NCI-H460 (cell line): ENCODE data around the gene TLX1. TPM values are rescaled to one million over a fixed set of nuclear protein-coding genes. Genes with fewer than 3 reads are reported as not detected.

Source experiments
- DNase-seq: peaks from one replicate; pipeline ENCODE4 v3.0.0-alpha.2; 2016; ENCODE audit warnings: low read depth; ENCODE audit errors: extremely low read depth
- polyA plus RNA-seq: library from polyadenylated mRNA; depleted of rRNA; stranded (reverse); fragments of >200 nt; gene quantifications from 2 replicates; pipeline ENCODE4 v1.2.3, GENCODE V29; 2014; cell fraction: nucleus; rRNA removed
- total RNA-seq: library from RNA; depleted of rRNA; stranded (reverse); fragments of >200 nt; shearing (Covaris generic); gene quantifications from 2 replicates; pipeline ENCODE4 v1.2.3, GENCODE V29; 2014; rRNA removed

Gene TLX1
- not detected in 2 replicates for total RNA-seq
- not detected in 2 replicates for polyA plus RNA-seq

DNA sequence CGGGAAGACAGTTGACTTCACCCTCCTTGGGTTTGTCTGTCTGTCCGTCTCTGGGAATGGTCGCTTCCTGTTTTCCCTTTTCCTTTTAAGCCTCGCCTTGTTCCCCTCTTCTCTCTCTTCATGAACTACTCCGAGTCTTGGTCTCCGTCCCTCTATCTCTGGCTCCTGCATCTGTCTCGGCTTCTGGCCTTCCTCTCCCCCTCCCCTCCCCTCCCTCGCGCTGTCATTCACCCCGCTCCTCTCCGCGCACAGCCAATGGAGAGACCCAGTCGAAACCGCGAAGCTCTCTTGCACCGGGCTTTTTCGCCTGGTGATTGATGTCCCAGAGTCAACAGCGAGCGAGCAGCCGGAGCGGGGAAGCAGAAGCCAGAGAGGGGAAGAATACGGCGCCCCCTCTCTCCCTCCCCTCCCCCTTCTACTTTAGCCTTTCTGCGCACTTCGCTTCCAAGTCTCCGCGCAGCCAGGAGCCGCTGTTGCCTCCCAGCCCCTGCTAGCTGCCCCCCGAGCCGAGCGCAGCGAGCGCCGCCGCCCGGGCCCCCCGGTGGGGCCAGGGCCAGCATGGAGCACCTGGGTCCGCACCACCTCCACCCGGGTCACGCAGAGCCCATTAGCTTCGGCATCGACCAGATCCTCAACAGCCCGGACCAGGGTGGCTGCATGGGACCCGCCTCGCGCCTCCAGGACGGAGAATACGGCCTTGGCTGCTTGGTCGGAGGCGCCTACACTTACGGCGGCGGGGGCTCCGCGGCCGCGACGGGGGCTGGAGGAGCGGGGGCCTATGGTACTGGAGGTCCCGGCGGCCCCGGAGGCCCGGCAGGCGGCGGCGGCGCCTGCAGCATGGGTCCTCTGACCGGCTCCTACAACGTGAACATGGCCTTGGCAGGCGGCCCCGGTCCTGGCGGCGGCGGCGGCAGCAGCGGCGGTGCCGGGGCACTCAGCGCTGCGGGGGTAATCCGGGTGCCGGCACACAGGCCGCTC lies at the start of gene TLX1:
Gene TLX1, plus strand, starts transcription at position 317 of the 978 bp plus-strand sequence. Its CDS starts 242 bp downstream, at position 559.
- DNase-seq, result no peak

DNA sequence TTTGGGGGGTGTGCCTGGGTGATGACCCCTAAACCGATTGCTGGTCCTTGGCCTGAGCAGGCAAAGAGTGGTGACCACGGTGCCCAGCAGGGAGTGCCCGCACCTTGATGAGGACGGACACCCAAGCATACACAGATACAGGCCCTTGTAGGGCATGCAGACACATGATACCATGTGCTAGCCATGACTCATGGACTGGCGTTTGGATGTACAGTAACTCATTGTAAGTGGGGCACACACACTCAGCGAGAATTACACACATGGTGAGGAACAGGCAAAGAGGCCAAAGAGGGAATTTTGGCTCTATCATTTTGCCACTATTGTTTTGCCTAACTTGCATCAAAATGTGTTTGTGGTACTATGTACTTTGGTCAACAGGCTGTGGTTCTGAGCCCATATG lies 45.3 kb upstream of the TLX1 start:
- no peak for DNase-seq

DNA sequence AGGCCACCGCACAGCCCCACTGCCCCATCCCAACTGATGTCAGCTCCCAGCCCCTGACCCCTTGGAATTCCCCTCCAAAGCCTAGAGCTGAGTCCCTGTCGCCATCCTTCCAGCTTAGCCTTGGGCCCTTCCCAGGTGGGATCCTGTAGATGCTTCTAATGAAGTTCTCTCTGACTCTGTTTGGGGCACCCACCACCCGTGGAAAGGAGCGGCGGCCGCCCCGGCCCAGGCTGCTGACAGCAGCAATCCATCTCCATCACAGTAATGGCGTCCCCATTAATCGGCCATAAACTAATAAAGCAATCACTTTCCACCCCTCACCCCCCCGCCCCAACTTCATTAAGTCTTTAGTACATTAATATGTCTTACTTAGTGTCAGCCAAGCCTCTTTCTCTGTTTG lies 43.7 kb upstream of the TLX1 start:
- DNase-seq, result no peak

DNA sequence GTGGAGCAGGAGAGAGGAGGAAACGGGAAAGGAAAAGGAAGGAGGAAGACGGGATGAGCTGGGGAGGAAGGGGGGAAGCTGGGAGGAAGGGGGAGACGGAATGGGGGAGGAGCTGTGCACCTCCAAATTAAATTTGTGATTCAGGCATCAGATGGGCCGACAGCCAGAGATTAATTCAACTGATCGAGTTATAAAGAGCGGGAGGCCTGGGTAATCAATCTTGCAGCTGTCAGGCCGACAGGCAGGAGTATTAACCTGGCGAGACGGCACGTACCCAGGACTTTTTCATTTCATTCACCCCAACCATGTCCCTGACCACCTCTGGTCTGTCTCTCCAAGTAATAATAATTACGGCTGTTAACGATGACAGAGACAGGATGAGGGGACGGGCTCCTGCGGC lies 43.1 kb upstream of the TLX1 start:
- no peak for DNase-seq

DNA sequence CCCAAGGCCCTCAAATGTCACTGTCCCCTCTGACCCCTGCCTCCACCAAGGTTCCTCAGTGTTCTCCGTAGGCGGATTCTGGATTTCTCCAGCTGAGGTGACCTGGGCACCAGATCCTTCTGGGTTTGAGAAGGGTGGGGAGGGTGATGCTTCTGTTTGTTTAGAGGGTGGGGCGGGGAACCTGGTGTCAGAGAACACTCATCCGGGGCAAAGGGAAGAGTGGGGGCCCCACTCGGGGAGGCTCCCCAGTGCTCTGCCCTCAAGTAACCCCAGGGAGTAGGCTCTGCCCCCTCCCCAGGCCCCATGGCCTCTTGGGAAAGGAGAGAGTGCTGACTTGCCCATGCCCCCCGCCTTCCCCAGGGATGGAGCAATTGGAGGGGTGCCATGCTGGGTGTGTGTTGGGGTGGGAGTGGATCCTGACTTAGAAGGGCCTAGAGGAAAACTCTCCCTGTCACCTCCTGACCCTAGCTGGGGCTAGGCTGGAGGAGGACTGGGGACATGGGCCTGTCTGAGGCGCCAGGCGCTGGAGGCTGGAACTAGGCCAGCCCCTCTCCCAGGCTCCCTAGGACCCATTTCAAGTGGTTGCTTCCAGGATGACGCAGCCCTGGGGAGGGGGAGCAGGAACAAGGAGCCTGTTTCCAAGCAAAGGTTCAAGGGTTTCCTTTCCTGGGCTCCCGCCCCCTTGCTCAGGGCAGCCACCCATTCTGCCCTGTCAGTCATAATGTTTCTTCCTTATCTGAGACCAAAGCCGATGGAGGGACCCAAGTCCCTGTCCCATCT lies 41.4 kb upstream of the TLX1 start:
- DNase-seq, result no peak

DNA sequence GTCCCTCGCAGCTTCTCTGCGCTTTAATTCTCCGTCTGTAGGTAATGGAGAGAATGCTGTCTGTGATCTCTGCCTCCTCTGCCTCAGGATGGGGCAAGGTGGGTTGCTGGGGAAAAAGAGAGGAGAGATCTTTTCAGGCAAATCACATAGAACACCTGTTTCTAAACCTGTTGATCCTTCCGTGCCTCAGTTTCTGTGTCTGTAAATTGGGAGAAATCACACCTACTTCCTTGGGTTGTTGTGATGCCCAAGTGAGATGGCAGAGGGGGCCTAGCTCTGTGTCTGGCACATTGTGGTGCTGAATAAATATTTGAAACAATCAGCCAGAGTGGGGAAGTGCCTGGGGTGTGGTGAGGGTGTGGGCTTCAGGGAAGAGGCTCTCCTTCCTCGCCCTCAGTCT lies 40.5 kb upstream of the TLX1 start:
- DNase-seq, result no peak

DNA sequence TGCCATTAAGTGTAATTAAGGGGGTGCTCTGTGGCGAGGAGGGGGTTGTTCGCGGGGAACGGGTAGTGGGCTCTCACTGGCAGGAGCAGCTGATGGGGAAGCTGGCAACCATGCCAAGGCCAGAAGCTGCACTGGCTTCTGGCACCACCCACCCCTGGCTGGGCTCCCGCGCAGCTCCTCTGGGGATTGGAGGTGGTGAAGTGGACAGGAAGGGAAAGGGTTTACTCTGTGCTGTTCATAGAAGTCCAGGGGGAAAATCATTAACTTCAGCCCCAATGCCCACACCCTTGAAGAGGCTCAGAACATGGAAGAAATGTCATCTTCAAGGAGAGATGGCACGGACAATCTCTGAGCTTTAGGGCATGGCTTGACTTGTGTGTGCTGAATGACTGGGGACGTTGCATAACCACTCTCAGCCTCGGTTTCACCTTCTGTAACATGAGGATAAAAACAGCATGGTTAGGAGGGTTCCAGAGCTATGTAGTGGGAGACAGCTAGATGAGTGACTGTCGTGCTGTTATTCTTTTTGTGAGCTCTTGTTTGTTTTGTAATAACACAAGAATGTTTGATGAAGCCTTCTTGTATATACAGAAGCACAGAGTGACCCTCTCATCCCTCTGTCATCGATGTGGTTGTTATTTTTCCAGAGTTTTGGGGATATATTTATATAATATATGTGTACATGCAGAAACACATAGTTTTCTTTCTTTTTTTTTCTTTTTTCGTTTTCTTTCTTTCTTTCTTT lies 39.4 kb upstream of the TLX1 start:
- DNase-seq, result peak; percentile 7

DNA sequence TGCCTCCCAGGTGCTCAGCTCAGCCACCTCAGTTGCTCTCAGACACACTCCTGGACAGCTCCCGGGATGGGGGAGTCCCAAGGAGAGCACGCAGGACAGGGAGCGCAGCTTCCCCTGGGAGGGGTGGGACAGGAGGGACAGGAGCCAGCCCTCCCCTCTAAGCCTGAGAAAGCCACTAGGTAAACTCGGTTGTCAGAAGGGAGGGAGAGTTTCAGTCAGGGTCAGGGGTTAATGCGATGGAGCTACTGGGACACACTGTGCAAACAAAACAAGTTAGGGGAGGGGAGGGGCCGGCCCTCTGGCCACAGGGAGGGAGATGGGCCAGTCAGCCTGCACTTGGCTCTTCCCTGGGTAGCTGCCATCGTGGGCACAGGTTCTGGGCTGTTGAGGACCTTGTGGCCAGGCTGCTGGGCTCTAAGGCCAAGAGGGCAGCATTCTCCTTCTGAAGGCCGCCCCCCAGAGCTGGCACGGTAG lies 38.2 kb upstream of the TLX1 start:
- no peak for DNase-seq

DNA sequence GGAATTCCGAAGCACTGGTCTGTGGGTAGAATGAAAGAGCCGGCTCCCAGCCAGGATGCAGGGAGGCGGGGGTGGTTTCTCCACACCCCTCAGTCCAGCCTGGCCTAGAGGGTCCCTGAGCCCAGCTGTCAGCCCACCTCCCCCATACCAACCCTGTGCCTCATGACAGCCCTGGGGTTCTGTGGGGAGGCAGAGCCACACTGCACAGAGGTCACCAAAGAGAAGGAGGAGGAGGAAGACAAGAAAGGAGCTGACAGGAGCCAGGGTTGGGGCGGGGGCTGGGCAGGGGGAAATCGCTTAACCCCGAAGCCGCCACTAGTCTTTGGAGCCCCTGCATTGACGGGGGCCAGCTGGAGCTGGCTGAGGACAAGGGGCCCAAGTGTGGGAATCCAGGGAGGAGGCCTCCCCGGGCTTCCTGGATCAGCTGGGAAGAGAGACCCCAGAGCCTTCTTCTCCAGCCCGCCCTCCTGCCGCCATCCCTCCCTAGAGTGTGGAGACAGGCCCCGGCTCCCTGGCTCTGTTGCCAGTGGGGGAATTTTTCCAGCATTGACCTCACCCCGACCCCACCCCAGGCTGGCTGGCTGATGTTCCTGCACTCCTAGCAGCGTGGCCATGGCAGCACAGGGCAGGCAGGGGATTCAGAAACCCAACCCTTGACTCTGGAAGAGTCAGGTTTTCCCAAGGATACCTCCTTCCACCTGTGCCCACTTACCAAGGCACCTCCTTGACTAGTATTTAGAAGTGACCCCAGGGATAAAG lies 36.8 kb upstream of the TLX1 start:
- DNase-seq, result no peak

DNA sequence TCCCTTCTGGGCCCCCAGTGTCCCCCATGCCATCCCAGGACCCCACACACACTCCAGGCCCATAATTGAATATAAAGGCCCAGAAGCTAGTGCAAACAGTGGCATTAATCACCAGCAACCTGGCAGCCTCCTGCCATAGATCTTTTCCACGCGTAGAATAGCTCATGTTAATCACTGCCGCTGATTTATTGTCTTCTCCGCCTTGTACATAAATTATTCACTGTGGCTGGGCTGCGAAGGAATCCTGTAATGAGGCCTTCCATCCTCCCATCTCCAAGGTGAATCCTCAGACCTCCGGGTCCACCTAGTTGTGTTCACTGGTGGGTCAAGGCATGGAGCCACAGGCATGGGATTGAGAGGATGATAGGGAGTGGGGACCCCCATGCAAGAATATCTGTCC lies 36.1 kb upstream of the TLX1 start:
- no peak for DNase-seq

DNA sequence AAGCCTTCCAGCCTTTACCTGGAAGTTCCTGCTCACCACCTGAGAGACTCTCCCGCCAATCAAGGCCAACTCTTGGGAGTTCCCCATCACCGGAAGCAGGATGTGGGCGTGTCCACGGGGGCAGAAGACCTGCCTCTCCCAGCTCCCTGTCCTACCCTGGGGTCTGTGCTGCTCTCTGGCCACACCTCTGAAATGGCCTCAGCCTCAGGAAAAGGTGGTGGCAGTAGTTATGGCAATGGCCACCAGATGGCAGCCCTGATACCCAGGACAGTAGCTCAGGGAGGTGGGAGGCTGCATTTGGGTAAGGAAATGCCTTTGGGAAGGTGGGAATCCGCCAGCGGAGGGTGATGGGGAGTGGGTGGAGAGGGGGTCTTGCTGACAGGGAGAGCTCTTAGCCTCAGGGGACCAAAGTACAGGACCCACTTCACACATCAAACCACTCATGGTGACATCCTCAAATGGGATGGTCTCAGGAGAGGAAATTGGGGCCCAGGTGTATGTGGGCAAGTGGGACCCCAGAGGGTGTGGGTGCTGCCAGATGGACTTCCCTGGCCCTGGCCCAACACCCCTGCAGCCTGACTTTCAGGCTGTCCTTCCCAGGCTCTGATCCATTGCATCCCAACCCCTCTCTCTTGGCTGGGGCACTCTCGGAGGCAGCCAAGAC lies 35.4 kb upstream of the TLX1 start:
- peak; percentile 64 for DNase-seq

DNA sequence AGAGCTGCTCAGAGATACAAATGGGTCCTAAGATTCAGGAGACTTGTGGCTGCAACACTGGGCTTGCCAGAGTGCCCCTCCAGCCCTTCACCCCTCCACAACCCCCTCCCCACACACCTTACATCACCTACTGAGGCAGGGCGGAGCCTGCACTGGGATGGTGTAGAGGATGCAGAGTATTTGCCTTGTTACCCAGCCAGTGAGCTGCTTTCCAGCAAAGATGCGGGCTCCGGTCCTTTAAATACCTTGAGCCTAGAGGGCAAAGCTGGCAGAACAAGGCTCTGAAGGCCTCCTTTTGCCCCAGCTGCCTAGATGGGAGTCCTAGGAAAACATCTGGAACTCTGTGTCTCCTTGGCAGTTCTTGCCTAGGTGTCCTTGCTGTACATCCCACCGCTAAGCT lies 34.7 kb upstream of the TLX1 start:
- DNase-seq, result no peak

DNA sequence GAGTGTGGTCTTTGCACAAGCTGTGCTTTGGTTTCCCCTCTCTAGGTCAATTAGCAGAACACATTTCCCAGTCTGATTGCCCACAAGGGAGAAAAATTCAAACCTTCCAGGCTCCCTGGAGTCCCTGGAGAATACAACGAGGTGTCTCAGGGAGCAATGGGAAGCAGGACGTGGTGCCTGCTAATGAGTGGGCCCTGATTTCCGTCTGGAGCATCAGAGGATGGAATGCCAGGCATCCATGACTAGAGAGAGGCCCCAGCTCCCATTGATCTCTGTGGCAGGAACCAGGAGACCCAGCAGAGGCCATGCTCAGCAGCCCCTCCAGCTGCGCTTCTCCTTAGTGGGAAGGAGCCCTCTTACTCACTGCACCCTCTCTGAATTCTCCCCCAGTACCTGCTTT lies 33.2 kb upstream of the TLX1 start:
- no peak for DNase-seq

DNA sequence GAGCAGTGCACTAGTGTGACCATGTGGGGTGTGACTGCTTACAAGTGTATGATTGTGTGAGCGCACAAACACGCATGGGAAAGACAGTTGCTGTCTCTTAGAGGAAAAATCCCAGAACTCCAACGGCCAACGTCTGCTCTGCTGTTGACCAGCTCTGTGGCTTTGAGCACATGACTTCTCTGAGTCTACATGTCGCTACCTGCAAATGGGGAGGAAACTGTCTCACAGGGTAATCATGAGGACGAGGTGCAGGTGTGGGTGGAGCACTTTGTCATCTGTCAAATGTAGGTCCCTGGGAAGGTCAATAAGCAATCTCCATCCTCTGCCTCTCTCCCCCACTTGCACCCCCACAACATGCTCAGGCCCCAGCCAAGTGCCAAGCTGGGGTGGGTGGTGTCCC lies 31.2 kb upstream of the TLX1 start:
- DNase-seq, result no peak

DNA sequence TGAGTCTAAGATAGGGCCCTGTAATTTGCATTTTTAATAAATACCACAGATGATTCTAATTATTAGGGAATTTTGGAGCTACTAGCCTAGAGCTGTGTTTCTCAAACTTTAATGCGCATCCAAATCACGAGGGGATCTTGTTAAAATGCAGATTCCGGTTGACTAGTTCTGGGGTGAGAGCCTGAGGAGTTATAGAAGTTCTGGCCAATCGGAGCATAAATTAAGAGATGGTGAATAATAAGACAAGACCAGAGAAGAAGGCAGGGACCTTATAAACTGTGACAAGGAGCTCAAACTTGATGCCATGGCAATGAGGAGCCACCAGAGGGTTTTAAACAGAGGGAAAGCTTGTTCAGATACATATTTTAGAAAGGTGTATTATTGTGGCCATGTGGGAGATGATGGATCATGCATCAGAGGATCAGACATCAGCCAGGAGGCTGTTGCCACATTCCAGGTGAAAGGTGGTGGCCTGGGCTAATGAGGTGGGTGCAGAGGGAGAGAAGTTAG lies 29.7 kb upstream of the TLX1 start:
- DNase-seq, result no peak

DNA sequence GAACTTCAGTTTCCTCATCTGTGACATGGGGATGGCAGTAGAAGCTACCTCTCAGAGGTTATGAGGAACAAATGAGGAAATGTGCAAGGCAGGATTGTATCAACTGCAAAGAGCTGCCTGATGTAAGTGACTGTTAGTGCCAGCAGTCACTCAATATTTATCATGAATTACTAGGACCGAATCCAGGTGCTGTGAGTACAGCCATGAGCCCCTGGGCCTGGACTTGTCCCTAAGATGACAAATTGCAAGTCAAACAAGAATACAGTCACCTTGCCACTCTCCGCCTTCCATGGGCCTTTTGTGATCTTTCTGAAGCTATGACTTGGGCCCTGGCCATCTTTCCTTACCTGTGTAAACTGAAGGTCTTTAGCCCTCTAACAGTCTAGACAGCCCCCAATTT lies 27.7 kb upstream of the TLX1 start:
- no peak for DNase-seq

DNA sequence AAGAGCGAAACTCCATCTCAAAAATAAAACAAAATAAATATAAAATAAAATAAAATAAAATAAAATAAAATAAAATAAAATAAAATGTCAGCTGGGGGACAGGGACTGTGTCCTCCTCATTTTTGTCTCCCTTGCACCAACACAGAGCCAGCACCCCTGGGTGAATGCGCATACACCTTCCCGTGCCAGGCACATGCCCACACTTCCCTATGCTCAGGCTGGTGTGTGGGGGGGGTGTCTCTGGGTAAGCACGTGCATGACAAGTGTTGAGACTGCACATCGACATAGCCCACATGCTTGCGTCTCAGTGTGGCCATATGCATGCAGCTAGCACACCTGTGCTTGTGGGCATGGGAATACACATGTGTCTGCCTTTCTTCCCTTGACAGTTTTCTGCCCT lies 24.7 kb upstream of the TLX1 start:
- DNase-seq, result no peak

DNA sequence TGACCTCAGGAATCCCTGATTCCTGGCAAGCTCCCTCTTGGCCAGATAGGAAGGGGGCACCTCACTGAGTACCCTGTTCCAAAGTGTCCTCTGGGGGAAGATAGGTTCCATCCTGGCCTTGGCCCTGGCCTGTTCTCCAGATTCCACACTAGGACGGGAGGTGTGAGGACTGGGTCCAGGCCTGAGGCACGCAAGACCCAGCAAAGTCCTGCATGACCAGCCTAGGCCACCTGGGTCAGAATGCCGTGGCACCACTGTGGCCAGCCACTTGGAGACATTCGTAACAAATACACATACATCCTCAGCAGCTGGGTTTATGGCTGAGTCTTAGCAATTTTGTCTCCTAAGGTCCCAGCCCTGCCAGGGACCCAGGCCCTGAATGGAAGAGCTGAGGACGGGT lies 23.3 kb upstream of the TLX1 start:
- no peak for DNase-seq

DNA sequence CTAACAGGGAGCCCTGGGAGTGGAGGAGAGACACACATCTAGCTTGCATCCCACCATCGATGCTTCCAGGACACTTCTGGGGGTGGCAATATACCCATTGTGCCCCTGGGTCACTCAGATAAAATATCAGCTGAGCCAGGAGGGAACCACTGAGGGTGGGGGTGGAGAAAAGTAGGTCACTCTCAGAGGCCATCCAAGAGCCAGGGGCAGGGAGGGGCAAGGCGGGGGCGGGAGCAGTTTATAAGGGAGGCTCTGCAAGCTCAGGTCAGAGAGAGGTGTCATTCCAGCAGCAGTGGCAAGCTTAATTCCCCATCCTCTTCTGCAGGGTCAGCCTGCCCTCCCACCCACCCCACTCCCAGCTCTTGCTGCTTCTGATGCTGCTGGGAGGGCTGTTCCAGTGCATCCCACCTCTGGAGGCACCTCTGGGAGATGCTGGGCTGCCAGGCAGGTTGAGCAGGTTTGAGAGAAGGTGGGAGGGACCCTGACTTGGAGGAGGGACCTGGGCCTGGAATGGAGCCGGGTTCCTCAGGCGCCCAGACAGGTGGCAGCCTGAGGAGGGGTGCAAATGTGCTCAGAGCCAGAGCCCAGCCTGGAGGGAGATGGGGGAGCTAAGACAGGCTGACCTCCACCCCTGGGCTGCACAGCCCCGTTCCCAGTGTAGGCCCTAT lies 20.1 kb upstream of the TLX1 start:
- no peak for DNase-seq
